Heart right ventricle (tissue), 16 donors: ENCODE data around the gene WDR33. TPM values are rescaled to one million over a fixed set of nuclear protein-coding genes. Genes with fewer than 3 reads are reported as not detected.
"Not testable (repeated sequence)": the region's sequence is repeated elsewhere in the genome, so short reads cannot be mapped to it uniquely, and the experiment has no call there.

Experiments used
- ATAC-seq, 8 donors: fragments of 200-7000 bp; cut with Tn5 transposase; one replicate each; pipeline ENCODE4 v1.9.1; 2020; ENCODE audit warnings: mild to moderate bottlenecking in 8 of 8, moderate library complexity in 8 of 8, moderate number of reproducible peaks in 1 of 8
- DNase-seq, 2 donors: peaks; one replicate each; pipeline ENCODE4 v3.0.0-alpha.2; 2020
- H3K27ac ChIP-seq, 10 donors: fragments of 200-600 bp; sonication (generic) in 2 of 10; one replicate each; pipeline versions ENCODE4 v1.5.0 to v1.8.0; 2020 to 2022; ENCODE audit warnings: mild to moderate bottlenecking in 3 of 10
- H3K27me3 ChIP-seq, 7 donors: fragments of 200-600 bp; one replicate each; pipeline ENCODE4 v1.8.0; 2021 to 2022; ENCODE audit warnings: mild to moderate bottlenecking in 2 of 7
- H3K36me3 ChIP-seq, 9 donors: fragments of 200-600 bp; sonication (generic) in 1 of 9; one replicate each; pipeline versions ENCODE4 v1.5.0 to v1.8.0; 2020 to 2022; ENCODE audit warnings: mild to moderate bottlenecking in 2 of 9
- H3K4me1 ChIP-seq, 9 donors: fragments of 200-600 bp; sonication (generic) in 1 of 9; one replicate each; pipeline versions ENCODE4 v1.5.0 to v1.8.0; 2020 to 2022; ENCODE audit warnings: mild to moderate bottlenecking in 4 of 9
- H3K4me3 ChIP-seq, 10 donors: fragments of 200-600 bp; sonication (generic) in 2 of 10; one replicate each; pipeline versions ENCODE4 v1.5.0 to v1.8.0; 2020 to 2022; ENCODE audit warnings: mild to moderate bottlenecking in 7 of 10, moderate library complexity in 2 of 10
- H3K9me3 ChIP-seq, 11 donors: fragments of 200-600 bp in 10 of 11; sonication (generic) in 2 of 11; one replicate each; pipeline versions ENCODE4 v1.5.0 to v1.8.0; 2013 to 2022; ENCODE audit warnings: mild to moderate bottlenecking in 2 of 11, control low read depth in 1 of 11, moderate library complexity in 1 of 11
- WGBS, 2 donors: extraction: QIAGEN DNeasy Blood & Tissue Kit; methylation state at CpG; one replicate each; pipeline ENCODE4 v1.1.7; 2013; ENCODE audit warnings: inconsistent platforms in 1 of 2; 5-methylcytosine and 5-hydroxymethylcytosine counted together
- intact Hi-C, 10 donors: fragments of 100-400 bp; cut with DNase I; formaldehyde crosslinking; loops; one replicate each; pipeline versions ENCODE4 v1.11.1 to v1.14.2; 2022
- polyA plus RNA-seq, 2 donors: library from polyadenylated mRNA; stranded (reverse); fragments of 200-250 nt; gene quantifications; one replicate each; pipeline ENCODE4 v1.2.3, GENCODE V29; 2013
- total RNA-seq, 10 donors: library from RNA; stranded (reverse); fragmentation: NEBNext Ultra II Directional in 3 of 10; extraction: Animal tissue kit (Norgen Biotek cat#: 25700) in 3 of 10; gene quantifications; one replicate each; pipeline versions ENCODE4 v1.2.1 to v1.2.4, GENCODE V29; 2021 to 2023
- TF ChIP-seq, protein P1 (sequence below), 9 donors: fragments of 200-600 bp; sonication (generic) in 2 of 9; IDR thresholded peaks; one replicate each; pipeline versions ENCODE4 v1.5.0 to v1.8.0; 2021 to 2022; ENCODE audit warnings: antibody characterized with exemption in 9 of 9, mild to moderate bottlenecking in 5 of 9, moderate library complexity in 1 of 9
- donor health status: Arrhythmogenic right ventricular cardiomyopathy.
- donor health status: ischemic (EF 13 %, LVEDD 7.1; RV severe dilation, severe dysfunction).
- donor health status: healthy with polysubstance abuse.
- donor health status: DM: no; HTN: yes; CAD: no.
- donor health status: DM: no; HTN: no; CAD: no.
- donor health status: ischemic (EF 25% LVEDD 6.9; RV normal size, moderate dysfunction).
- donor health status: ischemic (EF 25% LVEDD 5.7; RV mildly dilated, moderate dysfunction).
- donor health status: healthy.
- donor health status: DM: yes; HTN: yes; CAD: no.
- donor health status: Ischemic cardiomyopathy.
- donor health status: ischemic (EF 35%, LVEDD 5.7; RV mildly dilated, moderate dysfunction).
- donor health status: nonischemic (EF 11% LVEDD 7.7; RV severe dilation, severe dysfunction).
- donor health status: DM: yes; HTN: yes; CAD: no.
- donor health status: PGD.
- donor health status: ischemic (EF 29% LVEDD 5.4; RV normal size, mild dysfunction).
- donor health status: nonischemic (EF 23%, LVEDD 6.1; RV moderate dilation, normal function).

Gene WDR33
- total and polyA plus RNA-seq, 12 donors = 10.5 to 47.6 (median 42.1) TPM

DNA sequence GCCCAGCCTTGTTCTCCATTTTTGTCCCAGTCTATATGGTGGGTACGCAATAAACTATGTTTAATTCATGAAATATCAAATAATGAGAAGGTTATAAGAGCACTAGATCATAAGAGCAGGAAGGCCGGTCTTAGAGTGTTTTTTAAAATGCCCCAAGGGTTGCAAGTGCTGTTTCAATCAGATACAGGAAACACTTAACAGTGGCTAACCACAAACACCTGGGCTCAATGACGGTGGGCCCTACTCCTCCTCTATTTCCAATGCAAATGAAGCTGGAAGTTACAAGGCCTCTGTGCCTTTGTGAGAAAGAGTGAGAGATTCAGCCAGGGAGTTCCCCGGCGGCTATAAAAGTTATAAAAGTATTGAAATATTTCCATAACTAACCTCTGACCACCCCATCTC is 18.9 kb upstream of the WDR33 start:
- H3K36me3 ChIP-seq = no peaks in the 10 kb centered on the region
- no peak overlapping the region for H3K4me3 ChIP-seq
- peaks cover 0 to 8% (median 0%) of the 10 kb centered on the region in 9 donors for H3K4me1 ChIP-seq
- TF ChIP-seq, protein P1, sequence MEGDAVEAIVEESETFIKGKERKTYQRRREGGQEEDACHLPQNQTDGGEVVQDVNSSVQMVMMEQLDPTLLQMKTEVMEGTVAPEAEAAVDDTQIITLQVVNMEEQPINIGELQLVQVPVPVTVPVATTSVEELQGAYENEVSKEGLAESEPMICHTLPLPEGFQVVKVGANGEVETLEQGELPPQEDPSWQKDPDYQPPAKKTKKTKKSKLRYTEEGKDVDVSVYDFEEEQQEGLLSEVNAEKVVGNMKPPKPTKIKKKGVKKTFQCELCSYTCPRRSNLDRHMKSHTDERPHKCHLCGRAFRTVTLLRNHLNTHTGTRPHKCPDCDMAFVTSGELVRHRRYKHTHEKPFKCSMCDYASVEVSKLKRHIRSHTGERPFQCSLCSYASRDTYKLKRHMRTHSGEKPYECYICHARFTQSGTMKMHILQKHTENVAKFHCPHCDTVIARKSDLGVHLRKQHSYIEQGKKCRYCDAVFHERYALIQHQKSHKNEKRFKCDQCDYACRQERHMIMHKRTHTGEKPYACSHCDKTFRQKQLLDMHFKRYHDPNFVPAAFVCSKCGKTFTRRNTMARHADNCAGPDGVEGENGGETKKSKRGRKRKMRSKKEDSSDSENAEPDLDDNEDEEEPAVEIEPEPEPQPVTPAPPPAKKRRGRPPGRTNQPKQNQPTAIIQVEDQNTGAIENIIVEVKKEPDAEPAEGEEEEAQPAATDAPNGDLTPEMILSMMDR (IDR thresholded peaks at IDR 0.05) = no peak
- H3K27me3 ChIP-seq = no peaks in the 10 kb centered on the region
- no peak for DNase-seq
- no peaks in the 10 kb centered on the region for H3K9me3 ChIP-seq
- intact Hi-C loops = no loop called here
- peak overlapping the region in 1 of 10 donors; percentile 29 for H3K27ac ChIP-seq
- 71 to 77% methylated on average over 5 of the region's 5 CpGs for WGBS, 2 donors
- ATAC-seq = no peak

DNA sequence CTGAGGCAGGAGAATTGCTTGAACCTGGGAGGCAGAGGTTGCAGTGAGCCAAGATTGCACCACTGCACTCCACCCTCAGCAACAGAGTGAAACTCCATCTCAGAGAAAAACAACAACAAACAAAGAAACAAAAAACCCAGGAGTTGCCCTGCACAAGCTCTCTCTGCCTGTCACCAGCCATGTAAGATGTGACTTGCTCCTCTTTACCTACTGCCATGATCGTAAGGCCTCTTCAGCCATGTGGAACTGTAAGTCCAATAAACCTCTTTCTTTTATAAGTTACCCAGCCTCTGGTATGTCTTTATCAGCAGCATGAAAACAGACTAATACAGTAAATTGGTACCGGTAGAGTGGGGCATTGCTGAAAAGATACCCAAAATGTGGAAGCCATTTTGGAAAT is 15.7 kb upstream of the WDR33 start:
- ATAC-seq, H3K9me3 ChIP-seq, H3K27me3 ChIP-seq, DNase-seq, intact Hi-C loops, H3K36me3 ChIP-seq, H3K4me1 ChIP-seq, H3K4me3 ChIP-seq, H3K27ac ChIP-seq: not testable (repeated sequence)
- WGBS, 2 donors = 95 to 98% methylated on average over 2 of the region's 2 CpGs

DNA sequence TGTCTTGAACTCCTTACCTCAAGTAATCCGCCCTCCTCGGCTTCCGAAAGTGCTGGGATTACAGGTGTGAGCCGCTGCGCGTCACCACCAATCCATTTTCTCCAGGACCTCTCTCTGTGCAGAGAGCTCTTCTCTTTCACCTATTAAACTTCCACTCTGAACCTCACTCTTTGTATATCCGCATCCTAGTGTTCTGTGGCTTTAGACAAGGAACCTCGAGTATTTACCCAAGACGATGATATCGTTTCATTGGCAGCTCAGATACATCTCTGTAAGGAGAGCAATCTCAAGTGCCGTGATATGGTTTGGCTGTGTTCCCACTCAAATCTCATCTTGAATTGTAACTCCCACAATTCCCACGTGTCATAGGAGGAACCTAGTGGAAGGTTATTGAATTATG is 15.1 kb upstream of the WDR33 start:
- TF ChIP-seq, protein P1 (IDR thresholded peaks at IDR 0.05) = no peak
- Histone ChIP-seq H3K4me1 (peaks cover 0 to 8% (median 0%) of the 10 kb centered on the region in 9 donors), H3K9me3 (peaks cover 0 to 7% (median 2%) of the 10 kb centered on the region in 11 donors), H3K4me3 (no peak overlapping the region), H3K27me3 (no peaks in the 10 kb centered on the region), H3K27ac (no peak overlapping the region), H3K36me3 (no peaks in the 10 kb centered on the region)
- 68 to 79% methylated on average over 12 of the region's 12 CpGs for WGBS, 2 donors
- no peak for DNase-seq
- intact Hi-C loops = no loop called here
- no peak for ATAC-seq

DNA sequence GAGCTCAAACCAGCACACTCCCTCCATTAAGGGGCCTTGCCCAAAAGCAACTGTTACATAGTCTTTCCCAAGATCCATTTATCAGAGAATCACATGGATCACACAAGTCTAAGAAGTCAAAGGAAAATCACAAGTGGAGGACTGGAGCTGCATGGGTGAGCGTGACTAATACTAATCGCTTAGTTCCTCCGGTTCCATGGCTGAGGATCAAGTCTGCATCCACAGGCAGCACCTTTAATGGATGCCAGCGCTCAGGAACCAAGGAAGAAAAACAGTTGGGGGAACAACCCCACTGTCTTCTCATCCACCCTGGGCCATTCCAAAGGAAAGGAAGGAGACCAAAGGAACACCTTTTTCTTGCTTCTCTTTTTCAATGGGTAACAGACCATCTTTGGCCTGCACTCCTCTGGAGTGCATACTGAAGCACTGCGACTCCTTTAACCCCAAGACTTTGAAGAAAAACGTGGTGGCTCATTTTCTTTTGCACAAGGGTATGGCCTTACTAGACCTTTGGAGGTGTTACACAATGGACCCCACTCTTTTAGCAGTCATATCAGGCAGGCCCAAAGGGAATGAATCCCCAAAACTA is 9.2 kb upstream of the WDR33 start:
- Histone ChIP-seq H3K4me1 (no peaks in the 10 kb centered on the region), H3K27ac (no peak overlapping the region), H3K4me3 (no peak overlapping the region), H3K36me3 (no peaks in the 10 kb centered on the region), H3K9me3 (peaks cover 0 to 33% (median 22%) of the 10 kb centered on the region in 11 donors), H3K27me3 (no peaks in the 10 kb centered on the region)
- TF ChIP-seq, protein P1 (IDR thresholded peaks at IDR 0.05) = no peak
- no peak for DNase-seq
- no peak for ATAC-seq
- intact Hi-C loops = no loop called here
- 70 to 79% methylated on average over 6 of the region's 6 CpGs for WGBS, 2 donors

DNA sequence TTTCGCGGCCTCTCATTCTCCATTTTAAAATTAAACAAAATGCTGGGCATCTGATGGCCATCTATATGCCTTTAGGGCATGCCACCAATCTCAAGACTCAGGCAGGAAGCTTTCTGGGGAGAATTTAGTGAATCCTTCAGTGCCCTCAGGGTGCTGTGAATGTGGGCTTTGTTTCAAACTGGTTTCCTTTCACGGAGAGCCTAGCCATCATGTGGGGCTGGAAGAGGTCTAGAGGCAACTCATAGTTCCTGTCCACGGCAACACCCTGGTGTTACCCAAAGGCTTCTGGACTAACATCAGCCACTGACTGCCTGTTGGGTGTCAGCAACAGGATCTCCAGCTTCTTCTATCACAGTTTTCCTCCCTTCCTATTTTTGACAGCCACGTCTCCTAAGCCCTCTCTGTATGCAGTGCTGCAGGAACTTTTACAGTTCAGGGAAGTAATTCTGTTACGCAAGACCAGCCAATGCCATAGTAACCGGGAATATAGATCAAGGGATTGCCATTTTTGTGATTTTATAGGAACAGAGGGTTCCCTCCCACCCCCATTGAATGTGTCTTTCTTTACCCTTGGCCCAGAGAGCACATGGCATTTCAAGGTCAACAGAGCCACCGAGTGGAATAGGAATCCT is 7.9 kb upstream of the WDR33 start:
- DNase-seq = no peak
- intact Hi-C loops = no loop called here
- H3K4me1 ChIP-seq = no peaks in the 10 kb centered on the region
- TF ChIP-seq, protein P1 (IDR thresholded peaks at IDR 0.05) = no peak
- peaks cover 0 to 33% (median 22%) of the 10 kb centered on the region in 11 donors for H3K9me3 ChIP-seq
- H3K4me3 ChIP-seq = no peak overlapping the region
- no peak for ATAC-seq
- H3K36me3 ChIP-seq = no peaks in the 10 kb centered on the region
- 76 to 83% methylated on average over 8 of the region's 8 CpGs for WGBS, 2 donors
- H3K27me3 ChIP-seq = no peaks in the 10 kb centered on the region
- no peak overlapping the region for H3K27ac ChIP-seq
